GM06990 (cell line): Measurements from ENCODE around the gene PRR23E.

Source experiments
- DNase-seq: peaks from one replicate; pipeline ENCODE4 v3.0.0-alpha.2; 2011; ENCODE audit not compliant: insufficient read length; ENCODE audit errors: extremely low read depth
- H3K27me3 ChIP-seq: replicated peaks from 2 replicates; pipeline ENCODE4 v1.6.0; 2011; ENCODE audit warnings: low read length; ENCODE audit not compliant: control insufficient read depth, insufficient read depth
- H3K36me3 ChIP-seq: 2 replicates; pipeline ENCODE4 v1.5.1; 2011; ENCODE audit warnings: low read length; ENCODE audit not compliant: control insufficient read depth, insufficient read depth
- H3K4me3 ChIP-seq: replicated peaks from 2 replicates; pipeline ENCODE4 v1.5.1; 2011; ENCODE audit warnings: low read depth, mild to moderate bottlenecking, control low read depth, low read length
- TF ChIP-seq, protein P1 (sequence below): IDR thresholded peaks from 2 replicates; pipeline ENCODE4 v1.5.1; 2011; ENCODE audit warnings: low read length, control low read depth, mild to moderate bottlenecking, inconsistent platforms; ENCODE audit not compliant: insufficient read depth, poor library complexity, severe bottlenecking

Gene PRR23E

DNA sequence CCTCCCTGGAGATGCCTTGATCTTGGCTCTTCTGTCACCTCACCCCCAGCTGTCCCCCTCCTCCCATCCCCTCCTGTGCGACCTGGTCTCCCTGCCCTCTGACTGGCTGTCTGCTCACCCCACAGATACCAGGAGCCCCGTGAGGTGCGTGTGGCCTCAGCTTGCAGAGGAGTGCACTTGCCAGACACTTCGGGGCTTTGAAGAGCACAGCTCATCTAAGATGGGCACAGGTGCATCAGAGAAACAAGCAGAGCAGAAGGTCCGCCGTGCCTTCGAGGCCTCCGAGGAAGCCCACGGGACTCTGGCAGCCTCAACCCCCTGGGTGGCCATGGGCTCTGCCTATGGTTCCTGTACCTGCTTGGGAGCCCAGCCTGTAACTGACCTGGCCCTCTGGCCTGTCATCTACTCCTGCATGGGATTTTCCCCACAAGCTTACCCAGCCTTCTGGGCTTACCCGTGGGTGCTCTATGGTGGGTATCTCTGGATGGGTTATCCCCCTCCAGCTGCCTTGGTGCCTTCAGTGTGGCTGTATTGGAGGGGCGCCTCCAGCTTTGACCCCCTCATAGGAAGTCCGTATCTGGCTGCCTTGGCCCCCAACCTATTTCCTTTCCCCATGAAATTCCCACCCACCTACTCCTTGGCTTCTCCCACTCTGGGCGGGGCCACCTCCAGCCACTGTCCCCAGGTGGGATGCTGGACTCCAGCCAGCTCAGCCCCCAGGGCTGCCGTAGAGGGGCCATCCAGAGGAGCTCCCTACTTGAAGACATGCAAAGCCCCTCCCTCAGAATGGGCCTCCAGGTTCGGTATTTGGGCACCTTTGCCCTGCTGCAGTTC, 3.8 kb downstream of the PRR23E start:
- DNase-seq, result no peak
- Histone ChIP-seq H3K36me3 (no peaks in the 10 kb centered on the region), H3K27me3 (no peaks in the 10 kb centered on the region; the same call in 1 of the 2 replicates), H3K4me3 (no peak overlapping the region)
- TF ChIP-seq, protein P1, sequence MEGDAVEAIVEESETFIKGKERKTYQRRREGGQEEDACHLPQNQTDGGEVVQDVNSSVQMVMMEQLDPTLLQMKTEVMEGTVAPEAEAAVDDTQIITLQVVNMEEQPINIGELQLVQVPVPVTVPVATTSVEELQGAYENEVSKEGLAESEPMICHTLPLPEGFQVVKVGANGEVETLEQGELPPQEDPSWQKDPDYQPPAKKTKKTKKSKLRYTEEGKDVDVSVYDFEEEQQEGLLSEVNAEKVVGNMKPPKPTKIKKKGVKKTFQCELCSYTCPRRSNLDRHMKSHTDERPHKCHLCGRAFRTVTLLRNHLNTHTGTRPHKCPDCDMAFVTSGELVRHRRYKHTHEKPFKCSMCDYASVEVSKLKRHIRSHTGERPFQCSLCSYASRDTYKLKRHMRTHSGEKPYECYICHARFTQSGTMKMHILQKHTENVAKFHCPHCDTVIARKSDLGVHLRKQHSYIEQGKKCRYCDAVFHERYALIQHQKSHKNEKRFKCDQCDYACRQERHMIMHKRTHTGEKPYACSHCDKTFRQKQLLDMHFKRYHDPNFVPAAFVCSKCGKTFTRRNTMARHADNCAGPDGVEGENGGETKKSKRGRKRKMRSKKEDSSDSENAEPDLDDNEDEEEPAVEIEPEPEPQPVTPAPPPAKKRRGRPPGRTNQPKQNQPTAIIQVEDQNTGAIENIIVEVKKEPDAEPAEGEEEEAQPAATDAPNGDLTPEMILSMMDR, result no peak

- no peak overlapping the region for H3K4me3 ChIP-seq
- H3K36me3 ChIP-seq, result no peaks in the 10 kb centered on the region
- TF ChIP-seq, protein P1, result no peak
- no peaks in the 10 kb centered on the region; the same call in 1 of the 2 replicates for H3K27me3 ChIP-seq
- DNase-seq, result no peak
Observed at GRCh38 chr3:127197300-127198189, 4.6 kb downstream of the PRR23E start.

- Histone ChIP-seq H3K27me3 (no peaks in the 10 kb centered on the region), H3K36me3 (no peaks in the 10 kb centered on the region), H3K4me3 (no peak overlapping the region)
- DNase-seq, result no peak
- TF ChIP-seq, protein P1, result no peak
Observed at GRCh38 chr3:127200086-127200691, 7.3 kb downstream of the PRR23E start.

GRCh38 chr3:127203024-127203423, 10.1 kb downstream of the PRR23E start:
- TF ChIP-seq, protein P1, result no peak
- no peak for DNase-seq
- H3K4me3 ChIP-seq, result no peak overlapping the region
- H3K27me3 ChIP-seq, result no peaks in the 10 kb centered on the region
- no peaks in the 10 kb centered on the region for H3K36me3 ChIP-seq

- TF ChIP-seq, protein P1, result no peak
- DNase-seq, result no peak
- H3K27me3 ChIP-seq, result no peaks in the 10 kb centered on the region
- H3K4me3 ChIP-seq, result no peak overlapping the region
- no peaks in the 10 kb centered on the region for H3K36me3 ChIP-seq
Observed at GRCh38 chr3:127204841-127205582, 12.1 kb downstream of the PRR23E start.
